Hematopoietic multipotent progenitor cell treated with erythropoietin and hydrocortisone succinate and interleukin-3 and kit ligand, for 17 days (in vitro differentiated cells): ENCODE measurements around the gene PDGFA.
"Not testable (repeated sequence)": the region's sequence is repeated elsewhere in the genome, so short reads cannot be mapped to it uniquely, and the experiment has no call there.

ENCODE experiments used
- DNase-seq: peaks from one replicate; pipeline ENCODE4 v3.0.0-alpha.2; 2015; ENCODE audit warnings: low spot score

PDGFA gene

DNA sequence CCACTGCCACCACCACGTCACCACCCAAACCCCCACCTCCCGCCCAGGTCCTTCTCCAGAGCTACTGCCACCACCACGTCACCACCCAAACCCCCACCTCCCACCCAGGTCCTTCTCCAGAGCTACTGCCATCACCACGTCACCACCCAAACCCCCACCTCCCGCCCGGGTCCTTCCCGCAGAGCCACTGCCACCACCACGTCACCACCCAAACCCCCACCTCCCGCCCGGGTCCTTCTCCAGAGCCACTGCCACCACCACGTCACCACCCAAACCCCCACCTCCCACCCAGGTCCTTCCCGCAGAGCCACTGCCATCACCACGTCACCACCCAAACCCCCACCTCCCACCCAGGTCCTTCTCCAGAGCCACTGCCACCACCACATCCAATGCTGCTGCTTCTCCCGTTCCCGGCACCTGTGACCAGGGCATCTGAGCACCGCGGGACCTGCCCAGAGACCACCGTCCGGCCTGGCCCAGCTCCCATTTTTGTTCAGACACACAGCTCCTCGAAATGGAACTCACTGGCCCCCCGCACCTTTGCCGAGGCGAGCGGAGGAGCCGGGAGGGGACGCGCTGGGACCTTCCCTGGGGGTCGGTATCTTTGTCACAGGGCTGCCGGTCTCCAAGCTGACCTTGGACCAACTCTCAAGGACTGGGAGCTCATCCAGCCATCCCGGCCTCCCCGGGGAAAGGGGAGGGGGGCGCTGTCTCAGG lies 32.7 kb upstream of the PDGFA start:
- DNase-seq: not testable (repeated sequence)

- DNase-seq: not testable (repeated sequence)
Observed at GRCh38 chr7:551615-551970, 31.9 kb upstream of the PDGFA start.

GRCh38 chr7:550881-551614 lies 31.4 kb upstream of the PDGFA start:
- no peak for DNase-seq

DNA sequence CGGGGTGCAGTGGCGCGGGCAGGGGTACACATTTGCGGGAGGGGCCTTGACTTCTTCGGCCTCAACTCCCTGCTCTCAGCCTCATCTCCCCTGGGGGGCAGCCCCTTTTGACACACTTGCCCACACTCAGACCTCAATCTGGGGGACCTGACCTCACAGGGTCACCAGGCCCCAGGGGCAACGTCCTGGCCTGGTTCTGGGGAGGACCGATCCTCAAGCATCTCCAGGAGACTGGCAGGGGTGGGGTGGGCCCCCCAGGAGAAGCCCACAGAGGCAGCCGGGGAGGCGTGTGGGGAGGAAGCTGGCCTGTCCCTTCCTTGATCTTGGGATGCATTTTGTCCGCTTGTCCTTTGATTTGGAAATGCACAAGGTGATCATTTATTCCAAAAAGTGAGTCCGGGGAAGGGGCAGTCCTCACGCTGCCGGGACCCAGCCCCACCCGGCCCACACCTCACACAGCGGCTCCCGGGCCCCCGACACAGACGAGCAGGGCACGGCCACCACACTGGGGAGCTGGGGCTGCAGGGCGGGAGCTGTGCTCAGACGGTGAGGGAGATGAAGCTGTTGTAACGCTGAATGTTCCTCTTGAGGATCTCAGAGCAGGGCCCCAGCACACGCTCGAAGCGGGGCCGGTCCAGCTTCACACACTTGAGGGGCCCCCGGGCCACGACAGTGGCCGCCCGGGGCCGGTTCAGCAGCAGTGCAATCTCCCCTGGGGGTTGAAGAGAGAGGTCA lies 30.4 kb upstream of the PDGFA start:
- no peak for DNase-seq

- DNase-seq: no peak
Observed at GRCh38 chr7:549066-549890, 29.6 kb upstream of the PDGFA start.

DNA sequence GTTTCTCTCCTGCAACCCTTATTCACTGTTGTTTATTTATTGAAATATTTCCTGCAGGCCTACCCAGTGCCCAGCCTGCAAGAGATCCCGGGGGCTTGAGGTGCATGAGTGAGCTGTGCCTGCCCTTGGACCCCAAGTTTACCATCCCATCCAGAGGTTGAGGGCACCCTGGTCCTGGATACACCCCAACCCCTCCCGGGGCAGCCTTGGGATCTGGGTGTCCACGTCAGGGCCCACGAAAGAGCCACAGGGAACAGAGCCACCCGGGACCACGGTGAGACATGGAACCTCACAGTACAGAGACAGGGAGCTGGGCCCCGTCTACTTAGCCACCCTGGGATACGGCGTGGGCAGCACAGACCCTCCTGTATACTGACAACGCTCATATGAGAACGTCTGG lies 28.8 kb upstream of the PDGFA start:
- DNase-seq: no peak

DNA sequence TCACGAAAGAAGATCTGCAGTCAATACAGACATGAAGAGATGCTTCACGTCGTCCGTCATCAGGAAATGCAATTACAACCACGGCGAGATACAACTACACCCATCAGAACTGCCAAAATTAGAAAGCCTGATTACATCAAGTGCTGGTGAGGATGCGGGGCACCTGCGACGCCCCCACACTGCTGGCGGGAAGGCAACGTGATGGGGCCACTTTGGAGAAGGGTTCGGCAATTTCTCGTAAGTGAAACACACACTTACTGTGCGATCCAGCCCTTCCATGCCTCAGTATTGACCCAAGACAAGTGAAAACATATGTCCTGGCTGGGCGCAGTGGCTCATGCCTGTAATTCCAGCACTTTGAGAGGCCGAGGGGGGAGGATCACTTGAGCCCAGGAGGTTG lies 25.8 kb upstream of the PDGFA start:
- no peak for DNase-seq

- no peak for DNase-seq
Observed at GRCh38 chr7:544338-545221, 24.9 kb upstream of the PDGFA start.

GRCh38 chr7:543501-544337 lies 24.1 kb upstream of the PDGFA start:
- no peak for DNase-seq

GRCh38 chr7:542713-543500 lies 23.3 kb upstream of the PDGFA start:
- DNase-seq: no peak

DNA sequence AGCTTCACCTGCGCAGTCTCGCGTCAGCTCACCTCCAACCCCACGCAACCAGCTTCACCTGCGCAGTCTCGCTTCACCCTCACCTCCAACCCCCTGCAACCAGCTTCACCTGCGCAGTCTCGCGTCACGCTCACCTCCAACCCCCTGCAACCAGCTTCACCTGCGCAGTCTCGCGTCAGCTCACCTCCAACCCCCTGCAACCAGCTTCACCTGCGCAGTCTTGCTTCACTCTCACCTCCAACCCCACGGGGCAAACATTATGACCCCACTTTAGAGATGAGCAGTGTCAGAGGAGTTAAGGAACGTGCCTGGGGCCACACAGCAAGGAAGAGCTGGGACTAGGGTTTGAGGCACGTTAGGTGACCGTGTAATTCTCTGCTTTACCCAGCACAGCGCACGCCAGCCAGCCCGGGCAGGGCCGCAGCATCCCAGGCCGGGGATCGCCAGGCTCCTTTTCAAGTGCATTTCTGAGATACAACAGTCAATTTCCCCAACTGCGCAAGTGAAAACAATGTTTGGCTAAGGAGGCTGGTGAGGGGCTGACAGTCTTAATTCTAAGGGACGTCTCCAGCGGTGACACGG lies 22.6 kb upstream of the PDGFA start:
- DNase-seq: no peak

DNA sequence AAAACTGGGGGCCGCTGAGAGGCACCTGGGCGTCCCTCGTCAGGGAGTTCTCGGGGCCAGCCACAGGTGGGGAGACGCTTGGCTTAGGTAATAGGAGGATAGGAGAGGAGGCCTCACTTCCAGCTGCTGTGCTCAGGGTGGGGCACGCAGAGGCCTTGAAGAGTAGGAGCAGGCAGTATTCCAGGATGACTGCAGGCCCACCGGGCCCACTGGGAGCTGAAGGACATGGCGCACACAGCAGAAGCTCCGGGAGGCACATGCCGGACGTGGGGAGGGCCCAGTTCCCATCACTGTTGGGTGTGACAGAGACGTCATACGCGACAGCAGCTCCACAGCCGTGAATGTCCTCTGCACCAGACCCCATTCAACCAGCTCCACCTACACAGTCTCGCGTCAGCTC lies 22.0 kb upstream of the PDGFA start:
- no peak for DNase-seq

DNA sequence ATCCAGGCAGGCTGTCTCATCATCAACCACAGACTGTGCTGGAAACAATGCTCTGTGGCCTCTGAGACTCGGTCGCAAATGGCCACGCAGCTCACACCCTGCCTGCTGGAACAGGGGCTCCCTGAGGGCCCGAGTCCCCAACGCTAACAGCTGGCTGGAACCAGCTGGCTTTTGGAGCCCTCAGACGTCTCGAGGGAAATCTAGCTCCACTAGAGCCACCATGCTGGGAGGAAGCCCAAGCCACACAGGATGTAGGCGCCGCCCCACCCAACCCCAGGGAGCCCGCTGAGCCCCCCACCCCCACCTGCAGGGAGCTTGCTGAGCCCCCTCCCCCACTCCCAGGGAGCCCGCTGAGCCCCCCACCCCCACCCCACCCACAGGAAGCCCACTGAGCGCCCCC lies 21.4 kb upstream of the PDGFA start:
- no peak for DNase-seq

DNA sequence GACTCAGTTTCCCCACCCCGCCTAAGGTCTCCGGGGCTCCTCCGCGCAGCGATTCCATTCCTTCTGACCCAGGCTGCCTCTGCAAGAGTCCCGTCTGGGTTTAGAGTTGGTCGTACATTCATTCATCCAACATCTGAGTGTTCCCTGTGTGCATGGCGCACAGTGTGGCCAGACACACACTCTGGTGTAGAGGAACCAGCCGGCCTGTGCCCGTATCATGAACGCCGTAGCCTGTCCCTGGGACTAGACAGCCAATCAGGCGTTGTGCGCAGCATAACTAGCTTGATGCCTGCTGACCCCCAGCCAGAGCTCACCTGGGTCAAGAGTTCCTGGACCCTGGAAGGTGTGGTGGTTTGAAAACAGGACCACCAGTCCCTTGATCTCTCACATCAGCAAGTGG lies 20.9 kb upstream of the PDGFA start:
- no peak for DNase-seq

GRCh38 chr7:539731-540411 lies 20.2 kb upstream of the PDGFA start:
- no peak for DNase-seq

- no peak for DNase-seq
Observed at GRCh38 chr7:538764-539685, 19.4 kb upstream of the PDGFA start.

GRCh38 chr7:537911-538634 lies 18.4 kb upstream of the PDGFA start:
- DNase-seq: no peak
